Activated effector memory CD4-positive, alpha-beta T cell treated with anti-CD3 and anti-CD28 coated beads, Interleukin-2, amount 50 U/mL, for 16 hours (primary cell): ENCODE data around the gene LRP11.
"Not testable (repeated sequence)": the region's sequence is repeated elsewhere in the genome, so short reads cannot be mapped to it uniquely, and the experiment has no call there.

Experiments used
- DNase-seq: peaks from one replicate; pipeline ENCODE4 v3.0.0-alpha.2; 2020

LRP11 gene

DNA sequence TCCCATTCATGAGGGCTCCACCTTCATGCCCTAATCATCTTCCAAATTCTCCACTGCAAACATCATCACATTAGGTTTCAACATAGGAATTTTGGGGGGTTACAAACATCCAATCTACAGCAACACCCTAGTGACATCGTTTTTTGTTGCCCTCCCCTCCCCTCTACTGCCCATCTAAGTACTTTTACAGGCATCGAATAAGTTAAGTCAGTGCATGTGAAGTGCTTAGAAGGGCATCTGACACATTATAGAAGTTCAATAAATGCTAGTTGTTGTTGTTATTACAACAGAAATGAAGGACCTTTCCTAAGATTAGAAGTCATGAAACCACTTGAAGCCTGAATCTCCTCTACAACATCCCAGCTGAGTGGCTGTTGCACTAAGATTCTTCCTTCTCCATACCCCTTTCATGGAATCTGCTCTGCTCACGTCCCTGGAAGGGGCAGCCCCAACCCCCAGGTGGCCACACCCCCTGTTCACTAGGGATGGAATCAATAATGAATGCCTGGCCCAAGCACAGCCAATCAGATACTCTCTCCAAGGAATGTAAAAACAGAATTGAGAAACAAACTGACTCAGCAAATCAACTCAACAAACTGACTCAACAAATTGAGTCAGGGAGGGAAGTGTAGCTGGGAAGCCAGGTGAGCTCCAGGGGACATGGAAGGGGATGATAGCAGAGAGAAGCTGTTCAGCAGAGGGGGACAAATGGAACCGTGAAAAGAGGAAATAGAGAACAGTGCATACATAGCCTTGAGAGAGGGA, 3.9 kb upstream of the LRP11 start:
- DNase-seq: no peak

GRCh38 chr6:149864578-149865535, 698 bp upstream of the LRP11 start:
- DNase-seq: peak; percentile 67

GRCh38 chr6:149862922-149863697, 1.0 kb downstream of the LRP11 start:
- peak; percentile 75 for DNase-seq

GRCh38 chr6:149862424-149862738, 1.8 kb downstream of the LRP11 start:
- DNase-seq: not testable (repeated sequence)

DNA sequence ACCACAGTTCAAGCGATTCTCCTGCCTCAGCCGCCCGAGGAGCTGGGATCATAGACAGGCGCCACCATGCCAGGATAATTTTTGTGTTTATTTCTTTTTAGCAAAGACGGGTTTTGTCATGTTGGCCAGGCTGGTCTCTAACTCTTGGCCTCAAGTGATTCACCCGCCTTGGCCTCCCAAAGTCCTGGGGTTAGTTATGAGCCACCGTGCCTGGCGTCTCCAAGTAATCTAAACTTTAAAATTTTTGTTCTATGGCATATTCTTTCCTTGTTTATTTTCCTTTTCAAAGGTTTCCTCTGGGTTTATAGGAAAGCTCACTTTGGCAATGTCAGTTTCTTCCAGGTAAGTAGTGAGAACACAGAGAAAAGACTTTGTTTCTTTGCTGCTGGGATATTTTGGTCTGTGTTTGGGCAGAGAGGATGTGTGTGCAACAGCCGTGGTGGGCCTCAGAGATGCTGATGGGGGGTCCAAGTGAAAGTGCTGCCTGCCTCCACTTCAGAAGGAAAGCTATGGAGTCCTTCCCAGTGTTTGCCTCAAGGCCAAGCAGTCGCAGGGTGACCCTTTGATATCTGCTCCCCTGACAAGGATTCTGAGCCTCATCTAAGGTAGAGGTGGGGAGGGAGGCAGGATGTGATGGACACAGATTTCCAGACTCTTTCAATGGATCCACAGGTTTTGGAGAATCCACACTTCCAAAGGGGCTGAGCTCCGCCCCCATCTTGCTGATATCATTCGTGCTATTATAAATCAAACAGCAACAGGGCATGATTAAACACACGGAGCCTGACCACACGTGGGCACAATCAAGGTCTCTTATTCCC, 2.3 kb downstream of the LRP11 start:
- no peak for DNase-seq

DNA sequence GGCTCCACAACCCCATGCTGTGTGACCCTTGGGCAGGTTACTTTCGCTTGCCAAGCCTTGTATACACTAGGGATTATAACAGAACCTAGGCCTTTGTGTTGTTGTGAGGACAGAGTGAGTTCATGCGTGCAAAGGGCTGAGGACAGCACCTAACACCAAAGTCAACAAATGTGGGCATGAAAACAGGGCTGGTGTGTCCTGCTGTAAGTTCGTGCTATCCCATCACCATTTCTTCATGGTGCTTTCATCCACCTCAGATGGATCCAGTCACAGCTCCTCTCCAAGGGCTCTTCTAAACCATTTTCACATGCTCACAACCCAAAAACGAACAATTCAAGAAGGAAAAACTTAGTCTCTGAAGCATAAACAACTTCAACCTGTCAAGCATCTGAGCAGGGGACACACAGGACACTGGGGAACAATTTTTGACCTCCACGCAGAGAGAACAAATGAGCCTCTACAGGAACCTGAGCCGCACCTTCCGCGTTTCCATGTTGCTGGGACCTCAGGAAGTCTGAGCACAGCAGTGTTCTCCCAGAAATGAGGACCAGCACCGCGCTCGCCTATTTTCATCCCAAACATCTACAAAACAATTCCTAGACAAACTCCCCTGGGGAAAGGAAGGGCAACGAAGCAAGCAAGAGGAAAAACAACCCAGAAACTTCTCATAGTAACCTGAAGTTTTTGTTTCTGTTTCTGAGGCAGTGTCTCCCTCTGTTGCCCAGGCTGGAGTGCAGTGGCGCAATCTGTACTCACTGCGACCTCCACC, 3.1 kb downstream of the LRP11 start:
- DNase-seq: no peak

GRCh38 chr6:149860513-149860833, 3.7 kb downstream of the LRP11 start:
- no peak for DNase-seq

GRCh38 chr6:149859938-149860337, 4.2 kb downstream of the LRP11 start:
- DNase-seq: no peak

- DNase-seq: no peak
Observed at GRCh38 chr6:149859368-149859767, 4.8 kb downstream of the LRP11 start.

DNA sequence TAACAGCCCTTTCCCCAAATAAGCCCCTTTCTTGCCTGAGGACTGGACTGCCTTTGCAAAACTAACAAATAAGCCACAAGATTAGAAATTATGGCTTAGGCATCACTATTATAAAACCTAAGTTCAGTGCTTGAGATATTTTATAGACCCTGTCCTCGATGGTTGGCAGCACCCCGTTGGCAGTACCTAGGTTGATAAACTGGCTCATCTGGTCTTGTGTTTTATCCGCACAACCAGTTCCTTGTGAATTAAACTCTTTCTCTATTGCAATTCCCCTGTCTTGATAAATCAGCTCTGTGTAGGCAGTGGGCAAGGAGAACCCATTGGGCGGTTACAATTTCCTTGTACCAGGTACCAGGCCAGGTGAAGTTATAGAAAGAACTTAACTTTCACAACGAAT, 6.6 kb downstream of the LRP11 start:
- DNase-seq: no peak

DNA sequence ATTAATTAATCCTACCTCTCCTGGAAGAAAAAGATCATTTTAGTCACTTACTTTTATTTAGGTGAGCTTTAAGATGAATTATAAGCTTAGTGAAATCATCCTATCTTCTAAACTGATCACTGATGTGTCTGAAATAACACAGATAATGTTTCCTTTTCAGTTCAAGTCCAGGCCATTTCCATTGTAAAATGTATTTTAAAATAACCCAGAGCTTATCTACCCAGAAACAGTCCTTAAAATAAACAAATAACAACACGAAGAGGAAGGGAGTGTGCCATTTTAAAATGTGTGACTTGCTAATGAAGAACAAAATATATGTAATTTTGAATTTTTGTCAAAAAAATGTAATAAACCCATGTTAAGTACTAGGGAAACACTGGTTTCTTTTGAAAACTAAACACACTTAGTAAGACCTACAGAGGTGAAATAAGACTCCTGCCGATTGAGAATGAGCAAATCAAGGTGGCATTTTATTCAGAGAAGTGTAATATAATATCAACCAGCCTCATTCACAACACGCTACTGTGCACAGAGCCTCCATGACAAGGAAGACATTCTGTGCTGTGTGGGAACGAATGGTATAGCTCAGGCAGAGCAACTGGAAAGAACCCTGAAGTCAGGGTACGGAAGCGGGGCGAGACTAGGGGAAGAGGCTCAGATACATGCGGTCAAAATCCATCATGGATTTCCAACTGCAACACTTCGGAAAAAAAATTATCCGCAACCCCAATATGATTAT, 7.7 kb downstream of the LRP11 start:
- no peak for DNase-seq

- no peak for DNase-seq
Observed at GRCh38 chr6:149855741-149856140, 8.4 kb downstream of the LRP11 start.

DNA sequence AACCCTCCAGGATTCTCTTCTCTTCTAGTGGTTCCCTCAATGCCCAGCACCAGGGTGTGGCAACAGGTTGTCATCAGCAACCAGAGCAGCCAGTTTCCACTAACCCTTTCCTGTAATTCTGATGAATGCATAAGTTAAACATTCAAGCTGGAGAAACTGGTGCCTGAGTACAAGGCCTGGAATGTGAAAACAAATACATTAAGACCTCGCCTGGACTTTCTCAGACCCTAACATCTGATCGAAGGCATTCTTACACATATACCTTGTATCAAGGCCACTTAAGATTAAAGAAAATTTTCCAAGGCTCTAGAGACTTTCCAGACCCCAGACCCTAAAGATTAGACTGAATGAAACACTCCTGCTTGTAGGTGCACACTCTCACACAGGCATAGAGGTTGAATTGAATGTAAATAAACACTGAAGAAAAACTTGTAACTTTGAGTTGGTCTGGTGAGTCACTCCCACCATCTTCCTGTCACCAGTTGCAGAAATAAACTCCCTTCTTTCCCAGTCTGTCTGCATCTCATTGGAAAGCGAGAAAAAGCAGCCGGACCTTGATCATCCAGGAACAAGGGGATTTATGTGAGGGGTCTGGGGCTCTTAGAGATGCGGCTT, 9.0 kb downstream of the LRP11 start:
- no peak for DNase-seq

DNA sequence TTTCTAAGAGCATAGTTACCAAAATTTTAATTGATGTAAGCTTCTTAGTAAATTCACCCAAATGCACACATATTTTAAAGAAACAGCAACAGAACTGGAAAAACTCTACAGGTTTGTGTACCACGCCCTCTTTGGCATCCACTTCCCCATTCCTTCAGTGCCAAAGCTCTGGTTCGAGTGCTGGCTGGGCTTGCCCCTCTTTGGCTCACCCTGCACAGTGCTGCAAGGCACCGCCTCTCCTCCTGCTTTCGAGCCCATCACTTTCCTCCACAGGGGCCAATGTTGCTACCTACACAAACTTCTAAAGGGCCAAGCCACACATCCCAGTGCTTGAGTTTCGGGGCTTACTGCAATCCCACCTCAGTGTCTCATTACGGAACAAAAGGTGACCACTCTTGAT, 9.6 kb downstream of the LRP11 start:
- no peak for DNase-seq

- DNase-seq: not testable (repeated sequence)
Observed at GRCh38 chr6:149854017-149854416, 10.1 kb downstream of the LRP11 start.

GRCh38 chr6:149852881-149853280, 11.3 kb downstream of the LRP11 start:
- DNase-seq: no peak

DNA sequence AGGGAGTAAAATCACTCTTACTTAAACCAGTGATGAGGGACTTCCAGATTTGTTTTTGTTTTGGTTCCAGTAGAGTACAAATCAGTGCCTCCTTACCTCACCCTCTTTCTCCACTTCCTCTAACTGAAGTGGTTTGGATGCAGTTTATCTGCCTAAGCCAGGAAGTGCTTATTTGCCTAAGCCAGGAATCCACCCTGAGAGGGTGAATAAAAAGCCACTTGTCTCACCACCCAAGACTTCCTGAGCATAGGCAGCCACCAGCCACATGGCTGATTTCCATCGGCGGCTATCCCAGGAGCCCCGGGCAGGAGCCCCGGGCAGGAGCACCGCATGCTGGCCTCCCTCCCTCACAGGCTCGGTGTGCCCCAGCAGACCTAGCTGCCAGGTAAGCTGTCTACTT, 12.0 kb downstream of the LRP11 start:
- DNase-seq: no peak

DNA sequence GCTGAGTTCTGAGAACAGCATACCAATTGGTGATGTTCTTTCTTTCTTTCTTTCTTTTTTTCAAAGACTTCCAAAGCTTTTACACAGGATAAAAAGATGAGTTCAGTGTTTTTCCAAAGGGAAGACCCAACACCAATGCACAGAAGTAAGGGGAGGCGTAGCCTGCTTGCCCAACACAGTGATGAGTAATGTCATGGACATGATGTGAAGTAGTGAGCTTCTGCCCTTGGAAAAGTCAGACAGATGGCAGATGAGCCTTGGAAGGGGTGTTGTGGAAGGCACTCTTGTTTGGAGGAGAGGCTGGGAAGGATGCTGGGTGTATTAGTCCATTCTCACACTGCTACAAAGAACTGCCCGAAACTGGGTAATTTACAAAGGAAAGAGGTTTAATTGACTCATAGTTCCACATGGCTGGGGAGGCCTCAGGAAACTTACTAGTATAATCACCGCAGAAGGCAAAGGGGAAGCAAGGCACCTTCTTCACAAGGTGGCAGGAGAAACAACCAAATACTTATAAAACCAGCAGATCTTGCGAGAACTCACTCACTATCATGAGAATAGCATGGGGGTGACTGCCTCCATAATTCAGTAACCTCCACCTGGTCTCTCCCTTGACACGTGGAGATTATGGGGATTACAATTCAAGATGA, 12.6 kb downstream of the LRP11 start:
- DNase-seq: no peak

GRCh38 chr6:149848343-149848742, 15.8 kb downstream of the LRP11 start:
- not testable (repeated sequence) for DNase-seq

DNA sequence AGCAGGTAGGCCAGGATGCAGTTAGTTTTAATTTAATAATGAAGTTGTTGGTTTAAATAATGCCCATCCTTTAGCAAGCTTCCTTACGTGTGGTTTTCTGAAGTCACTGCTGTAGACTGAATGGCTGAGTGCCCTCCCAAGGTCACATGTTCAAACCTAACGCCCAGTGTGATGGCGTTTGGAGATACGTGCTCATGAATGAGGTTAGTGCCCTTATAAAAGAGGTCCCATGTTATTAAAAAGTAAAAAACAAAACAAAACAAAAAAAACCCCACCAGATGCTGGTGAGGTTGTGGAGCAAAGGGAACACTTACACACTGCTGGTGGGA, 16.3 kb downstream of the LRP11 start:
- DNase-seq: no peak
